GM18526 (cell line): ENCODE measurements around the gene MRM2.

ENCODE experiments used
- POLR2A ChIP-seq: IDR thresholded peaks from 3 replicates; pipeline ENCODE4 v1.6.1; 2011; ENCODE audit not compliant: insufficient read length; ENCODE audit errors: extremely low read depth

MRM2 gene

DNA sequence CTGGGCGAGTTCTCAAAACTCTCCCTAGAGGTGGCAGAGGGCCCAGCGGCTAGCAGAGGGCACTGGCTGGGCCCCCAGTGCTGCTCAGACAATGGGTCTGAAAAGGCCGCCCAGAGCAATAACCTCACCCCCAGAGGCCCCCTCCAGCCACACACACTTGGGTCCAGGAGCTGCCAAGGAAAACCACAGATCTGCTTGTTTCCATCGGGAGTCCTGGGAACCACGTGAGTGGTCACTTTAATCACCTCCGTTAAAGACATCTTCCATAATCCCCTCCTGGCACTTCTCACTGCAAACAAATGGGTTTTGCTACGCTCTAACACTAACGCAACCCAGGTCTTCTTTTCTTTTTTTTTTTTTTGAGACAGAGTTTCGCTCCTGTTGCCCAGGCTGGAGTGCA is 30.0 kb upstream of the MRM2 start:
- no peak for TF ChIP-seq POLR2A

DNA sequence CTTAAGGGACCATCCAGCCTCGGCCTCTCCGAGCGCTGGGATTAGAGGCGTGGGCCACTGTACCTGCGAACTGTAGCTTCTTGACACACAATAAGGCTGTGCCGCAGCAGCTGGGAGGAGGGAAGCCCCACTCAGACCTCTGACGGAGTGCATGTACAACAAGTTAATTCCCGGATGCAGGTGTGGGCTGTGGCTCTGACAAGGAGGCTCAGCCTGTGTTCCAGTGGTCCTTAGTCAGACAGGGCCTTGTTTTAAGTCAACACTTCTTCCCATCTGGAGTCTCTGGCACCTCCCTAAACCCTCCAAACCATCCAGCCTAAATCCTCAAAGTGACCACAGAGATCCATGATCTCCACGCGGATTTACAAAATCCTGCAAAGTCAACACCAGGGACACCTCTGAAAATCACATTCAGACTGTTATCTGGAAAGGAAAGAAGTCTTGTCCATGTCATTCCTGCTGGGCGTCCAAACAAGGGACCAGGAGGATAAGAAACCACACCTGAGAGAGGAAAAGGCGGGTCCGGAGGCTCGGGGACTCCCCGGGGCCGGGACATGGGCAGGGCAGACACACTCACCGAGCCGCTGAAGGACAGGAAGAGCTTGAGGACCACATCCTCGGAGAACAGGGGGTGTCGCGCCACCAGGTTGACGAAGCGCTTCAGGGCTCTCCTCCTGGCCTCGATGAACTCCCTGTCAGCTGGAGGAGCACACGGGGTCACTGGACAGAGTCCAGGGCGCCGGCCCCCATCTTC is 29.4 kb upstream of the MRM2 start:
- TF ChIP-seq POLR2A, result no peak

DNA sequence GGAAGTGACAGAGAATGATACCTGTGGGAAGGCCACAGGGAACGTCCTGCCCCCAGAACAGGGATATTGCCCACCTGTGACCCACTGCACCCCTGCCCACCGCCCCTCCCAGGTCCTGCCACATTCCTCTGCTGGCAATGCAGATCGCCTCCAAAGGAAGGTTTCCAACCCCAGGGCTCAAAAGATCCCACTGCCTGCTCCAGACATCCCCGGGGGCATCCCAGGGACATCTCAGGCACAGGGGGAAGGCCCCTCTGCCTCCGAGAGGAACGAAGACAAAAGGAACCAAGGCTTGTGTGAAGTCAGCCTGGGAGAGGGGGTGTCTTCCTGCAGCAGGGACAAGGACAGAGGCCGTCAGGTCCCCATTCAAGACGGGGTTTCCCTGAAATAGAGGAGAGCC is 28.5 kb upstream of the MRM2 start:
- TF ChIP-seq POLR2A, result no peak

DNA sequence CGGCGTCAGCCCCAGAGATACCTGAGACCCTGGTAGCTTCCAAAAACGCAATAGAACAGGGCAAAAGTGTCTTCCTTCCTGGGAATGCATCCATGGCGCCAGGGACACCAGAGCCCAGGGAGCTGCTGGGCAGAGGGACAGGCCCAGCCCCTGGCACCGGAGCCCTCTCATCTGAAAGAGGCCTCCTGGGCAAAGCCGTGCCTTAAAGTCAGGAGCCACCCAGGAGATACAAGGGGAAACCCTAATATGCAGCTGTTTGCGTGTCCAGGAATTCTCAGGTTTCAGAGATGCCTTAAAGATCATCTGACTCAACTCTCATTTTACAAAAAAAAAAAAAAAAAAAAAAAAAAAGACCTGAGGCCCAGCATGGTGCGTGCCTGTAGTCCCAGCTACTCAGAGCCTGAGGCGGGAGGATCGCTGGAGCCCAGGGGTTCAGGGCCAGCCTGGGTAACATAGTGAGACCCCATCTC is 28.0 kb upstream of the MRM2 start:
- no peak for TF ChIP-seq POLR2A

DNA sequence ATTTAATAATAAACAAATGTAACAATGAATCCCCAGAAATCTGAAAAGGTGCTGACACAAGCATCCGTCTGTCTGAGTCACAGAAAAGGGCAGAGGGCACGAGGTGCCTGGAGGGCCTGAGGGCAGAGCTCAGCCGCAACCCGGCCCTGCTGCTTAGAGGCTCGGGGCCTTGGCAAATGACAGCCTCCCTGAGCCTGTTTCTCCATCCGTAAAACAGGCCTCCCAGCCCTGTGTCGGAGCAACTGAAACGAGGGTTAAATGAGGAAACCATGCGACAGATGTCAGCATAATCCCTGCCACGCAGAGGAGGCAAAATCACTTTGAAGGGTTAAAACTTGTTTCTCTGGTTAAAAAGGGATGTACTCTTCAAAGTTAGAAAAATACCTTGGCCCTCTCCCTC is 24.9 kb upstream of the MRM2 start:
- TF ChIP-seq POLR2A, result no peak

DNA sequence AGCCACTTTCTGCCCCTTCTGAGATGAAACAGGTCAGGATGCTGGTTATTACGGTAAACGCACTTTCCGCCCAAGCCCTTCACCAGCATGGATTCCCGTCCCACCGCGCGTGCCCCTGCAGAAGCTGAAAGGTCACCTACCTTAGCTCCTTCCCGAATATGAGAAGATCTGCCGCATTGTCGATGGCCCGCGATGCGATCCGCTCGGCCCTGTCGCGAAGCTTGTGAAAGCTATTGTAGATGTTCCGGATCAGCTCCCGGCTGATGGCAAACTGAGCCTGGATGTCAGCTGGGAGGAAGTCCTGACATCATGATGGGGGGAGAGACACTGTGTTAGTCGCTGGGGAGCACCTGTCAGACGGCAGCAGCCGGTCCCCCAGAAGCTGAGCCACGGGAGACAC is 22.2 kb upstream of the MRM2 start:
- no peak for TF ChIP-seq POLR2A

DNA sequence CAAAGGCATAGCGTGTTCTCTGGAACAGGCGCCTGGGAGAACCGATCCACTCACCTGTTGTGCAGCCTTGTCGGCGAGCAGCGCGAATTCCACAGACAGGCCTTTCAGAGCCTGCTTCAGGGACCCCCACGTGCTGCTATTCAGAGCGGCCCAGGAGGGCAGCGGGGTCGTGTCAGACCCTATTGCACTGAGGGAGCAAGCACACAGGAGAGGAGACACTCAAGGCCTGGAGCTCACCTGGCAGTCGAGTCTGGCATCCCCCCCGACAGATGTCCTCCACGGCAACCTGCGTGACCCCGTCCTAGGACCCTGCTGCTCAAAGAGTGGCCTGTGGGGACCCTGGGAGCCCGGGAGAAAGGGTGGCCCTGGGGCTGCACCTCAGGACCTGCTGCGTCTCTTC is 21.2 kb upstream of the MRM2 start:
- TF ChIP-seq POLR2A, result no peak

DNA sequence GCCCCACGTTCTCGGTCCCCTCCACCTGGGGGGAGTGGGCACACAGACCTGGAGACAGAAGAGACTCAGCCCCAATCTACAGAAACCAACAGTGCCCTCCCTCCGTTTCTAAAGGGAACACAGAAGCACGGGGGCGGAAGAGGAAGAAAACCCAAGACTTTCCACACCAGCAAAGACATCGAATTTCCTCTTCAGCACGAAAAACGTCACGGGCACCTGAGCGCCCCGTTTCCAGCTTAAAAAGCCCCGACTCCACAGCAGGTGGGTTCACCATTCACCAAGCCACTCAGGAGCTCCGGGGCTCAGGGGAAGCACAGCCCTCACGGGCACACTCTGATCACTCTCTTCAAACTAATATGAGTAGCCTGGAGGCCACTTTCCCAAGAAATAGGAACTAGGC is 19.6 kb upstream of the MRM2 start:
- no peak for TF ChIP-seq POLR2A

DNA sequence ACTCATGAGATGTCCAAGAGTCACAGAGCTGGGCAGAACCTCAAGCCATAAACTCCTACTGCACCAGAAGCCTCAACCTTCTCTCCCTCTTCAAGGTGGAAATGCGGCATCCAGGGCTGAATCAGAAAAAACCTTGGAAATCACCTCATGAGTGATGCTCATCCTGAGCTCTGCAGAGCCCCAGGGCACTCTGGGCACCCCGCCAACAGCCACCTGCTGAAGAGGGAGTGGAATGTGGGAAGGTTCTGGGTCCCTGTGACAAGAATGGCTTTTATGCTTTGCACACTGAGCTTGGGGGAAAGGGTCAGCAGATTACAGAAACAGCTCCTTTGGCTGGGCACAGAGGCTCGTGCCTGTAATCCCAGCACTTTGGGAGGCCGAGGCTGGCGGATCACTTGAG is 18.8 kb upstream of the MRM2 start:
- no peak for TF ChIP-seq POLR2A

DNA sequence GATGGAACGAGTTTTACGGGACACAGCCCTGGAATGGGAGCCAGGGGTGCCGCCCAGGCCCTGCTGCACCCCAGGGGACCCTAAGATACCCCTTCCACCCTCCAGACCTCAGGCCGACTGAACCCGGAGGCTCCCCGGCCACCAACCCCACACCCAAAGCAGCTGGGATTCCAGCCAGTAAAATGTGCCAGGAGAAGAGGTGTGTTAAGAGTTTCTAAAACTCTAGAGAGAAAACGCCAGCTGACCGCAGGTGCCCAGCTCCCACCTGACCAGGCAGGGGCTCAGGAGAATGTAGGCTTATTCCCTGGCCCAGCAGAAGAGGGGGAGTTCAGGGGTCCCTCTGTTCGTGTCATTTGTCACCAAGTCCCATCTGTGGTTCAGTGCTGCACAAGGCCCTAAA is 17.5 kb upstream of the MRM2 start:
- no peak for TF ChIP-seq POLR2A

DNA sequence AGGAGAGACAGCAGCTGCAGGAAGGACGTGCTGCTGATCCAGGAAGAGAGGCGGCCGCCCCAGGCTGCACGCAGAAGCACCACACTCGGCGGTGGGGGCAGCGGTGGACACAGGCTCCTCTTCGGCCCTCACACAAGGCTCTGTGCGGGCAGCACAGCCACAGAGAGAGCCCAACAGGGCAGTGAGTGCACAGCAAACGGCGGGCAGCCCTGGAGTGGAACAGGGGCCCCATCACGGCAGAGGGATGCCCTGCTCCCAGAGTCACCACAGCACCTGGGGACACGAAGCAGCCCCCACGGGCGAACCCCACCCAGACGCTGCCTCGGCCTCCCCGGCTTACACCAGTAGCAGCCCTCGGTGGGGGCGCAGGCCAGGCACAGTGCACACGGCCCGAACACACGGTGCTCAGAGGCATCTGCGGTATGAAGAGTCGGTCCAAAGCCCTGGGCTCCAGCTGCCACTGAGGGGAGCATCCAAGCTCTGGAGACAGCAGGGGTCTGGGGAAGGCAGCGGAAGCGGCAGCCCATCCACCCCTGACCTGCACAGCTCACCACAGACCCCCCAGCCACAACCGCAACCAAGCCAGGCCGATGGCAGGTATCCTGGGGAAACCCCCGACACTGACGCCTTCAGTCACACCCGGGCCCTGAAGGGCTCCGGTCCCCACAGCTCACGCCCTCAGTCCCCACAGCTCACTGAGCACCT is 16.8 kb upstream of the MRM2 start:
- no peak for TF ChIP-seq POLR2A

DNA sequence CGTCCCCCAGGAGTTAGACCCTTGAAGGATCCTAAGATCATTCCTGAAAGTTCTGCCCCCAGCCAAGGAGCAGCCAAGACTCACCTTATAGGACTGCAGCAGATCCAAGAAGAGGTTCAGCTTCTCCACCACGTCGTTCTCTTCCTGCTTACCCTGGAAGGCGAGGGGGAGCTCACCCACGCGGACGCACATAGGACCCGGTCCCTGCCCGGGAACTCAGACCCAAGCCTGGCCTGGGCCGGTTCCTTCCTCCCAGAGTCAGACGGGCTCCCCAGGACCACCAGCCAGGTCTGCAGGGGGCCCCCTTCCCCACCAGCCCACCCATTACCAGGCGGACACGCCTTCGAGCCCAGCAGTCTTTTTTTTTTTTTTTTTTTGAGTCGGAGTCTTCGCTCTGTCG is 15.6 kb upstream of the MRM2 start:
- no peak for TF ChIP-seq POLR2A

DNA sequence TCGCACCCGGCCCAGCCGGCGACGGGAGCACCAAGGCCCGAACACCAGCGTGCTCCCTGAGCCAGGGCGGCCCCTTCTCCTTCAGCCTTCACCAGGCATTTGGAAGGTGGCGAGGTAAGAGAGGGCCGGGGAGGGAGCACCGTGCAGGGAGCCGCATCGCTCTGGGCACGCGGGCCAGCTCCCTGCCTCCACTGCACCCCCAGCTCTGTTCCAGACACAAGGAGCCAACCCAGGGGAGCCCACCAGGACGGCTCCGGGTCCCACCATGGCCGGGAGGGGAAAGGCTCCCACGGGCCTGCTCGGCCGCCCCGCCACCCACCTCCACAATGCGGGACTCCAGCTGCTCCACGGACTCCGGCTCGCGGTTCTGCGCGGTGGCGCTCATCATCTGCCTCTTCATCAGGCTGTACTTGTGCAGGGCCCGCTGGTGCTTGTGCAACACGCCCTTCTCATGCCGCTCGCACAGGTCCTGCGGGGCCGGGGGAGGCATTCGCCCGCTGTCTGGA is 15.1 kb upstream of the MRM2 start:
- no peak for TF ChIP-seq POLR2A

DNA sequence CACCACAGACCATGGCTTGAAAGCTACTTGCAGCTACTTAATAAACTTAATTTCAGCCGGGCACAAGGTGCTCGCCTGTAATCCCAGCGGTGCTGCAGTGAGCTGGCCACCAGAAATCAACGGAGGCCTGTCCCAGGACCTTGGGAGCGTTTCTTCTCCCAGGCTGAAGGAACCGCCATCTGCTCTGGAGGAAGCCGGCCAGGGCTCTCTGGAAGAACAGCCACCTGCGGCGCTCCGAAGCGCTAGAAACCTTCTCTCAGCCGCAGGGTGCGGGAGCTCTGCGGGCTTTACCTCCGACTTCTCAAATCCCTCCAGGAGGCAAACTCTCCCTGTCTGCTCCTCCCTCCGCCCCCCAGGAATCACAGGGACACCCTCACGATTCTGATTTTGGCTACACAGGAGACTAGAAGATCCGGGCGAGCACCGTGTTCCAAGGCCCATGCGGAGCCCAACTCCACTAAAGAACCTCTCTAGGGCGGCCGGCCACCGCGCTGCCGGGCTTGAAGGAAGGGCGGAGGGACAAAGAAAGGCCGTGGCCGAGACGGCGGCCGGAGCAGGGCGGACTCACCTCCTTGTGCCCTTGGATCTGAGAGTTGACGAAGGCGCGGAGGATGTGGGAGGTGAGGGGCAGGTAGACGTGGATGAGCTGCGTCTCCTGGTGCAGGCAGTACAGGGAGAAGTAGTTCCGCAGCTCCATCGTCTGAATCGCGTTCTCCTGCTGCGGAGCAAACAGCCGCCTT is 14.5 kb upstream of the MRM2 start:
- no peak for TF ChIP-seq POLR2A

DNA sequence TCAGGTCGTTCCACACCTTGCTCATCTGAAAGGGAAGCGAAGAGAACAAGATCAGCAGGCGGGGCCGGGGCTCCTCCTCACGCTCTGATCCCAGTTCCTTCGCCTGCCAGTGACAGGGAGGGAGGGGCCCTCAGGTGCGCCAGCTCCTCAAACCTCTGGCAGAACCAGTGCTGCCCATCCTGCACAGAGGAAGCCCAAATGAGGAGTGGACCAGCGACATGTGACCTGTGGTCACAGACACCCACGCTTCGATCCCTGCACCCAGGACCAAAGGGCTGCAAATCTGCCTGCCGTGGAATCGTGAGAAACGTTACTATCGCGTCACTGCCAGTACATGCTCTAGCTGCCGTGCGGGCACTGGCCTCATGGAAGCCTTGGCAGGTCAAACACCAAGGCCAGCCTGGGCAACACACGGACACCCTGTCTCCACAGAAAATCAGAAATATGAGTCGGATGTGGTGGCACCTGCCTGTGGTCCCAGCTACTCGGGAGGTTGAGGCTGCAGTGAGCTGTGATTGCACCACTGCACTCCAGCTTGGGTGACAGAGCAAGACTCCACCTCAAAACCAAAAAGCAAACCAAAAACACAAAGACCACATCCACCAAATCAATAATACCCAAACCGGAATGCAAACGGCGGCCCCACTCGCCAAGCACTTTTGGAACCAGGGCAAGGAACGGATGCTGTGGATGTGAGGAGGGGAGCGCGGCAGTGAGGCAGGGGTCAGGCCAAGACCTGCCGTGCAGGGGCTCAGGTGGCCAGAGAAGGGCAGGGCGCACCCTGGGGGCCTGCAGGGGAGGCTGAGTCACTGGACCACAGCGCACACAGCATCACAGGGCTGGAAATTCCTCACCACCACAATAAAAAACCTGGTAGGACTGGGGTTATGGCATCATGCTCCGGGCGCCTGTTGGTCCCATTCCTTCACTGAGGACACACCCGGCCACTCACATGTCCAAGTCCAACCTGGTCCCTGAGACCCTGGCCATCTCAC is 13.4 kb upstream of the MRM2 start:
- no peak for TF ChIP-seq POLR2A
